Loucy (cell line): ENCODE measurements around the gene LFNG.

ENCODE experiments used
- EZH2phosphoT487 ChIP-seq: fragments of 200-600 bp; IDR thresholded peaks from 2 replicates; pipeline ENCODE4 v1.6.1; 2018; ENCODE audit warnings: antibody characterized with exemption, mild to moderate bottlenecking, moderate library complexity, borderline replicate concordance
- TF ChIP-seq, protein P1 (sequence below): fragments of 200-600 bp; sonication (generic); conservative IDR thresholded peaks from 2 replicates; pipeline ENCODE4 v1.5.1; 2014; ENCODE audit warnings: mild to moderate bottlenecking, antibody characterized with exemption, low read length

DNA sequence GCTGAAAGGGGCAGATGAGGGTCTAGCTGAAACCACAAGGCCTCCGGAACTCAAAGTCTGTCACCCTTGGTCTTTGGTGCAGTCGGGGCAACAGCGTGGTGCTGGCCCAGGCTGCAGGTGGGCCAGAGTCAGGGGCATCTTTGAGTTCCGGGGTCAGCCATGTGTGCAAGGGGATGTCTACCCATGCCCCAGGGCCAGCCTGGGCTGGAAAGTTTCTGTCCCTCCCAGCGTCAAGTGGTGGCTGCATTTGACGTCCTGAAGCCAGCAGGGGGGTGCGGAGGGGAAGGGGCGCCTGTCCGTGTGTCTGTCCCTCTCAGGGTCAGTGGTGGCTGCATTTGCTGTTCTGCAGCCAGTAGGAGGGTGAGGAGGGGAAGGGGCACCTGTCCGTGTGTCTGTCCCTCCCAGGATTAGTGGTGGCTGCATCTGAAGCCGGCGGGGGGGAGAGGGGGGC is 35.1 kb downstream of the LFNG start:
- TF ChIP-seq, protein P1, sequence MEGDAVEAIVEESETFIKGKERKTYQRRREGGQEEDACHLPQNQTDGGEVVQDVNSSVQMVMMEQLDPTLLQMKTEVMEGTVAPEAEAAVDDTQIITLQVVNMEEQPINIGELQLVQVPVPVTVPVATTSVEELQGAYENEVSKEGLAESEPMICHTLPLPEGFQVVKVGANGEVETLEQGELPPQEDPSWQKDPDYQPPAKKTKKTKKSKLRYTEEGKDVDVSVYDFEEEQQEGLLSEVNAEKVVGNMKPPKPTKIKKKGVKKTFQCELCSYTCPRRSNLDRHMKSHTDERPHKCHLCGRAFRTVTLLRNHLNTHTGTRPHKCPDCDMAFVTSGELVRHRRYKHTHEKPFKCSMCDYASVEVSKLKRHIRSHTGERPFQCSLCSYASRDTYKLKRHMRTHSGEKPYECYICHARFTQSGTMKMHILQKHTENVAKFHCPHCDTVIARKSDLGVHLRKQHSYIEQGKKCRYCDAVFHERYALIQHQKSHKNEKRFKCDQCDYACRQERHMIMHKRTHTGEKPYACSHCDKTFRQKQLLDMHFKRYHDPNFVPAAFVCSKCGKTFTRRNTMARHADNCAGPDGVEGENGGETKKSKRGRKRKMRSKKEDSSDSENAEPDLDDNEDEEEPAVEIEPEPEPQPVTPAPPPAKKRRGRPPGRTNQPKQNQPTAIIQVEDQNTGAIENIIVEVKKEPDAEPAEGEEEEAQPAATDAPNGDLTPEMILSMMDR: no peak
- no peak for TF ChIP-seq EZH2phosphoT487
